H1 (cell line): ENCODE results near the gene TOP3B. TPM values are rescaled to one million over a fixed set of nuclear protein-coding genes. Genes with fewer than 3 reads are reported as not detected.

Source experiments
- CTCF ChIA-PET: fragments of 300-600 bp; sonication (Branson Sonifier 250); formaldehyde crosslinking; loops from one replicate; lab custom pipeline; 2021; ENCODE audit not compliant: partially characterized antibody; lab: Charles Lee
- POLR2A ChIA-PET: fragments of 300-600 bp; sonication (Branson Sonifier 250); formaldehyde crosslinking; loops from one replicate; lab custom pipeline; 2021; ENCODE audit warnings: inconsistent platforms; ENCODE audit not compliant: partially characterized antibody; lab: Charles Lee
- DNase-seq, 2 experiments: peaks; one replicate each; pipeline versions ENCODE4 v3.0.0 to v3.0.0-alpha.2; 2010 to 2022; ENCODE audit warnings: low spot score in 2 of 2, low read depth in 1 of 2, mixed read lengths in 1 of 2
- FAIRE-seq: peaks from 2 replicates; lab custom pipeline; 2011; peaks lifted over from hg19 to GRCh38; lab: Jason Lieb, UNC
- H2AFZ ChIP-seq: 2 replicates; pipeline ENCODE4 v1.8.1; 2012; ENCODE audit warnings: low read length, inconsistent platforms
- H2AK5ac ChIP-seq: 2 replicates; pipeline ENCODE4 v1.6.1; 2013; ENCODE audit warnings: low read depth, low read length
- H2BK120ac ChIP-seq: replicated peaks from 2 replicates; pipeline ENCODE3; 2013; ENCODE audit warnings: low read depth, low read length, inconsistent platforms
- H2BK12ac ChIP-seq: 2 replicates; pipeline ENCODE4 v1.6.1; 2013; ENCODE audit warnings: low read depth, low read length
- H2BK15ac ChIP-seq: 2 replicates; pipeline ENCODE4 v1.6.1; 2013; ENCODE audit warnings: low read length
- H2BK20ac ChIP-seq: 2 replicates; pipeline ENCODE4 v1.6.1; 2013; ENCODE audit warnings: low read length
- H2BK5ac ChIP-seq: 2 replicates; pipeline ENCODE4 v1.6.1; 2013; ENCODE audit warnings: low read depth, low read length
- H3K14ac ChIP-seq: 2 replicates; pipeline ENCODE4 v1.6.1; 2013; ENCODE audit warnings: inconsistent platforms; ENCODE audit not compliant: insufficient read length
- H3K18ac ChIP-seq: 2 replicates; pipeline ENCODE4 v1.6.1; 2013; ENCODE audit warnings: low read length; ENCODE audit errors: extremely low read depth
- H3K23ac ChIP-seq: 2 replicates; pipeline ENCODE4 v1.6.1; 2013; ENCODE audit warnings: inconsistent platforms; ENCODE audit not compliant: insufficient read length
- H3K23me2 ChIP-seq: 2 replicates; pipeline ENCODE4 v1.6.1; 2013; ENCODE audit warnings: low read depth, low read length
- H3K27ac ChIP-seq: 2 replicates; pipeline ENCODE4 v1.6.1; 2011; ENCODE audit warnings: low read depth, low read length, inconsistent platforms
- H3K27me3 ChIP-seq, 4 experiments: replicated peaks in 1 of 4; 1 replicate in 1 of 4; 2 replicates in 3 of 4; pipeline versions ENCODE4 v1.6.1 to v1.8.1; 2011 to 2013; ENCODE audit warnings: low read length in 3 of 4, mild to moderate bottlenecking in 3 of 4, inconsistent platforms in 2 of 4, mixed read lengths in 2 of 4, moderate library complexity in 1 of 4; ENCODE audit not compliant: control insufficient read depth in 3 of 4, insufficient read depth in 3 of 4; ENCODE audit errors: extremely low read depth in 1 of 4
- H3K36me3 ChIP-seq, 4 experiments: 2 replicates each; pipeline versions ENCODE4 v1.6.1 to v1.8.1; 2011 to 2013; ENCODE audit warnings: mild to moderate bottlenecking in 4 of 4, low read length in 3 of 4, moderate library complexity in 2 of 4, control low read depth in 1 of 4, inconsistent platforms in 1 of 4; ENCODE audit not compliant: insufficient read depth in 4 of 4, control insufficient read depth in 2 of 4
- H3K4ac ChIP-seq: replicated peaks from 2 replicates; pipeline ENCODE3; 2013; ENCODE audit warnings: low read length, low read depth, mixed read lengths, inconsistent platforms; ENCODE audit not compliant: insufficient read length
- H3K4me1 ChIP-seq, 4 experiments: replicated peaks in 1 of 4; 1 replicate in 1 of 4; 2 replicates in 3 of 4; pipeline versions ENCODE4 v1.6.1 to v1.8.1; 2011 to 2013; ENCODE audit warnings: low read length in 3 of 4, inconsistent platforms in 2 of 4, mixed read lengths in 1 of 4; ENCODE audit not compliant: insufficient read depth in 4 of 4, control insufficient read depth in 3 of 4
- H3K4me2 ChIP-seq, 2 experiments: 2 replicates each; pipeline versions ENCODE4 v1.6.1 to v1.8.1; 2011 to 2013; ENCODE audit warnings: low read depth in 2 of 2, low read length in 2 of 2, control low read depth in 1 of 2, inconsistent platforms in 1 of 2, mild to moderate bottlenecking in 1 of 2; ENCODE audit not compliant: insufficient read depth in 1 of 2
- H3K4me3 ChIP-seq, 4 experiments: fragments of 200-600, 300-600 bp in 1 of 4; sonication (generic), shearing (Covaris generic), sonication (Bioruptor Twin) in 1 of 4; 2 replicates each; pipeline versions ENCODE4 v1.5.1 to v1.8.1; 2011 to 2016; ENCODE audit warnings: low read length in 4 of 4, low read depth in 3 of 4, control low read depth in 2 of 4, inconsistent platforms in 2 of 4, mild to moderate bottlenecking in 2 of 4, mixed read lengths in 1 of 4, moderate library complexity in 1 of 4; ENCODE audit not compliant: insufficient read depth in 2 of 4; ENCODE audit errors: extremely low read depth in 1 of 4
- H3K56ac ChIP-seq: replicated peaks from 2 replicates; pipeline ENCODE3; 2013; ENCODE audit warnings: low read depth, mild to moderate bottlenecking, mixed read lengths, low read length, inconsistent platforms; ENCODE audit not compliant: insufficient read length
- H3K79me1 ChIP-seq: 2 replicates; pipeline ENCODE4 v1.6.1; 2013; ENCODE audit warnings: low read depth, low read length, control low read depth
- H3K79me2 ChIP-seq, 2 experiments: 2 replicates each; pipeline versions ENCODE4 v1.6.1 to v1.8.1; 2012 to 2013; ENCODE audit warnings: low read length in 2 of 2, mild to moderate bottlenecking in 2 of 2, inconsistent platforms in 1 of 2; ENCODE audit not compliant: insufficient read depth in 2 of 2, control insufficient read depth in 1 of 2
- H3K9ac ChIP-seq, 4 experiments: replicated peaks in 1 of 4; 1 replicate in 1 of 4; 2 replicates in 3 of 4; pipeline versions ENCODE4 v1.6.1 to v1.8.1; 2011 to 2013; ENCODE audit warnings: low read depth in 3 of 4, low read length in 3 of 4, control low read depth in 2 of 4, mild to moderate bottlenecking in 2 of 4, moderate library complexity in 2 of 4, inconsistent platforms in 1 of 4; ENCODE audit errors: extremely low read depth in 1 of 4
- H3K9me3 ChIP-seq, 2 experiments: 2 replicates each; pipeline versions ENCODE4 v1.6.1 to v1.8.1; 2012 to 2013; ENCODE audit warnings: mild to moderate bottlenecking in 2 of 2, moderate library complexity in 2 of 2, control low read depth in 1 of 2, inconsistent platforms in 1 of 2, low read depth in 1 of 2, low read length in 1 of 2, mixed read lengths in 1 of 2; ENCODE audit not compliant: insufficient read depth in 2 of 2
- H4K20me1 ChIP-seq, 2 experiments: replicated peaks in 1 of 2; 2 replicates each; pipeline versions ENCODE3 to v1.8.1; 2011 to 2013; ENCODE audit warnings: inconsistent platforms in 2 of 2, low read length in 2 of 2, mild to moderate bottlenecking in 1 of 2; ENCODE audit not compliant: insufficient read depth in 2 of 2, control insufficient read depth in 1 of 2
- H4K5ac ChIP-seq: 2 replicates; pipeline ENCODE4 v1.6.1; 2013; ENCODE audit warnings: low read length, low read depth, mixed read lengths, inconsistent platforms; ENCODE audit not compliant: insufficient read length
- H4K8ac ChIP-seq: 2 replicates; pipeline ENCODE4 v1.8.0; 2013; ENCODE audit warnings: mild to moderate bottlenecking, moderate library complexity, low read length, inconsistent platforms; ENCODE audit not compliant: insufficient read depth; ENCODE audit errors: extremely low read depth
- H4K91ac ChIP-seq: replicated peaks from 2 replicates; pipeline ENCODE3; 2013; ENCODE audit warnings: low read length, mixed read lengths, inconsistent platforms; ENCODE audit not compliant: insufficient read length
- CHD2 ChIP-seq: IDR thresholded peaks from 2 replicates; pipeline ENCODE4 v1.6.1; 2012; ENCODE audit warnings: low read length, improper control_type of control experiment
- KDM5A ChIP-seq: fragments of 200-600 bp; IDR thresholded peaks from 2 replicates; pipeline ENCODE4 v1.7.1; 2012; ENCODE audit warnings: mild to moderate bottlenecking, low read length, inconsistent platforms, mixed read lengths
- SAP30 ChIP-seq: fragments of 300-600 bp; sonication (generic); IDR thresholded peaks from 2 replicates; pipeline ENCODE4 v1.7.1; 2012; ENCODE audit warnings: low read length, moderate library complexity, mild to moderate bottlenecking, inconsistent platforms; ENCODE audit not compliant: insufficient read depth, insufficient replicate concordance
- SP4 ChIP-seq: IDR thresholded peaks from 2 replicates; pipeline ENCODE4 v1.6.1; 2012; ENCODE audit warnings: low read length, inconsistent platforms
- USF2 ChIP-seq: IDR thresholded peaks from 2 replicates; pipeline ENCODE4 v1.6.1; 2011; ENCODE audit warnings: low read length, improper control_type of control experiment
- WGBS, 2 experiments: shearing (Covaris generic) in 1 of 2; methylation state at CpG; one replicate each; pipeline versions ENCODE4 v1.1.6 to v1.1.7; 2013 to 2015; ENCODE audit warnings: low lambda C conversion rate in 2 of 2, mixed read lengths in 2 of 2, inconsistent platforms in 1 of 2, low coverage in 1 of 2, missing lambda C conversion rate in 1 of 2; ENCODE audit not compliant: insufficient replicate concordance in 2 of 2, insufficient coverage in 1 of 2, insufficient read length in 1 of 2; ENCODE audit errors: extremely low coverage in 1 of 2, missing lambda C conversion rate in 1 of 2; 5-methylcytosine and 5-hydroxymethylcytosine counted together
- polyA plus RNA-seq, 7 experiments: library from polyadenylated mRNA; depleted of rRNA in 3 of 7; stranded (reverse) in 5 of 7; unstranded in 2 of 7; fragments of >200 nt in 5 of 7; fragments of 200-250 nt in 2 of 7; gene quantifications; 1 replicate in 5 of 7; 2 replicates in 1 of 7; 4 replicates in 1 of 7; pipeline versions ENCODE4 v1.2.1 to v1.2.3, GENCODE V29; 2011 to 2013; ENCODE audit warnings: missing spikeins in 2 of 7, mixed read lengths in 2 of 7
- total RNA-seq: library from RNA; stranded (reverse); fragmentation: NEBNext Ultra II Directional; extraction: Animal tissue kit (Norgen Biotek cat#: 25700); gene quantifications from 2 replicates; pipeline ENCODE4 v1.2.1, GENCODE V29; 2021

The TOP3B gene
- total and polyA plus RNA-seq, 2 of the 8 experiments (the other 6 are each of a cell fraction or from before 2014, with no cell fraction given) = 30.4 to 52.8 TPM

GRCh38 chr22:21916309-21916918, 66.2 kb downstream of the TOP3B start:
- H3K23me2 ChIP-seq = no peaks in the 10 kb centered on the region
- no peaks in the 10 kb centered on the region for H4K20me1 ChIP-seq
- peaks cover 12 to 34% (median 26%) of the 10 kb centered on the region in 4 experiments for H3K4me1 ChIP-seq
- no peak overlapping the region; the same call in 1 of the 2 replicates for H4K8ac ChIP-seq
- H2AFZ ChIP-seq = no peak overlapping the region
- H3K14ac ChIP-seq = no peak overlapping the region
- H3K23ac ChIP-seq = no peak overlapping the region
- no peak overlapping the region for H2BK20ac ChIP-seq
- no peak overlapping the region for H2BK15ac ChIP-seq
- H3K18ac ChIP-seq = no peak overlapping the region
- no peaks in the 10 kb centered on the region for H3K79me1 ChIP-seq
- no peak overlapping the region for H4K5ac ChIP-seq
- H2BK5ac ChIP-seq = no peak overlapping the region
- H3K4ac ChIP-seq = no peak overlapping the region
- H3K4me3 ChIP-seq = no peak overlapping the region
- H3K27ac ChIP-seq = no peak overlapping the region
- no peak overlapping the region for H2AK5ac ChIP-seq
- H3K56ac ChIP-seq = no peak overlapping the region
- H3K79me2 ChIP-seq = no peaks in the 10 kb centered on the region
- no peaks in the 10 kb centered on the region for H3K9me3 ChIP-seq
- H2BK120ac ChIP-seq = no peak overlapping the region
- no peak overlapping the region for H2BK12ac ChIP-seq
- FAIRE-seq = no peak
- H3K27me3 ChIP-seq = no peaks in the 10 kb centered on the region; a peak in 1 of 7 replicates
- no peak for DNase-seq
- TF ChIP-seq USF2 = no peak
- no peak for TF ChIP-seq SP4
- TF ChIP-seq CHD2 = no peak
- no peak for TF ChIP-seq SAP30
- no peak for TF ChIP-seq KDM5A
- H3K4me2 ChIP-seq = no peak overlapping the region
- CTCF ChIA-PET = interaction anchor here (0.7 to 3.0 kb wide), 13 partner anchors 9 to 226 kb away, joined by 3 to 16 read pairs (median 3); no protein-coding TSS in a partner anchor
- no peak overlapping the region for H4K91ac ChIP-seq
- no peaks in the 10 kb centered on the region for H3K36me3 ChIP-seq
- POLR2A ChIA-PET = interaction anchor here (1.6 to 2.2 kb wide), 3 partner anchors 9 to 22 kb away, joined by 3 to 9 read pairs (median 8); no protein-coding TSS in a partner anchor
- WGBS, 2 experiments = 90% methylated on average over 3 of the region's 4 CpGs; no CpG with 5 or more reads in 1 of the 2 experiments
- H3K9ac ChIP-seq = no peak overlapping the region; a peak in 3 of 7 replicates
